Fibroblast of the aortic adventitia (primary cell): ENCODE measurements around the gene DNAJC4. TPM values are rescaled to one million over a fixed set of nuclear protein-coding genes. Genes with fewer than 3 reads are reported as not detected.

Experiments
- DNase-seq: peaks from one replicate; pipeline ENCODE4 v3.0.0-alpha.2; 2010; ENCODE audit warnings: low read depth
- H3K4me3 ChIP-seq: 2 replicates; pipeline ENCODE4 v1.5.1; 2011; ENCODE audit warnings: low read depth, mild to moderate bottlenecking, control low read depth, low read length, moderate library complexity
- CTCF ChIP-seq: IDR thresholded peaks from 2 replicates; pipeline ENCODE4 v1.5.1; 2011; ENCODE audit warnings: mild to moderate bottlenecking, low read length, control low read depth, inconsistent platforms; ENCODE audit not compliant: insufficient read depth
- total RNA-seq: library from RNA; depleted of rRNA; stranded (reverse); fragments of >200 nt; gene quantifications from 2 replicates; pipeline ENCODE4 v1.2.3, GENCODE V29; 2012; ENCODE audit warnings: low replicate concordance

The DNAJC4 gene
- total RNA-seq, 1 donor: 9.0 TPM

- no peak for TF ChIP-seq CTCF
- DNase-seq: no peak
- H3K4me3 ChIP-seq: no peak overlapping the region
These were observed 6.0 kb upstream of the DNAJC4 start for GRCh38 chr11:64224151-64224890.

GRCh38 chr11:64224891-64225607 lies 5.3 kb upstream of the DNAJC4 start:
- H3K4me3 ChIP-seq: peak overlapping the region; percentile 90
- no peak for DNase-seq
- TF ChIP-seq CTCF: no peak

GRCh38 chr11:64225608-64226506 lies 4.5 kb upstream of the DNAJC4 start, which contains the start of the genes NUDT22 and TRPT1:
Gene NUDT22 (plus strand): TSS chr11:64226274. CDS start chr11:64226653, 379 bp downstream.
Gene TRPT1 (minus strand): TSS chr11:64226186. CDS start chr11:64225860, 326 bp downstream.
- peak within 1 kb of the TSS; percentile 90 for H3K4me3 ChIP-seq
- peak; percentile 29 for TF ChIP-seq CTCF
- peak; percentile 66 for DNase-seq

GRCh38 chr11:64226507-64227051 lies 3.8 kb upstream of the DNAJC4 start:
- TF ChIP-seq CTCF: no peak
- H3K4me3 ChIP-seq: peak overlapping the region; percentile 90
- no peak for DNase-seq

GRCh38 chr11:64227405-64227956 lies 2.9 kb upstream of the DNAJC4 start:
- TF ChIP-seq CTCF: no peak
- DNase-seq: no peak
- peak overlapping the region; percentile 90 for H3K4me3 ChIP-seq
